Karpas-422 (cell line): ENCODE measurements around the gene RELL1. TPM values are rescaled to one million over a fixed set of nuclear protein-coding genes. Genes with fewer than 3 reads are reported as not detected.
A peak's percentile ranks its signal among the peaks of the same experiment; 100 is the strongest.

Experiments
- DNase-seq: peaks from one replicate; pipeline ENCODE4 v3.0.0-alpha.2; 2015
- H2AFZ ChIP-seq: fragments of 200-600 bp; sonication (generic); 2 replicates; pipeline ENCODE4 v1.6.1; 2014; ENCODE audit warnings: antibody characterized with exemption, low read length, mixed read lengths
- H3K27ac ChIP-seq: fragments of 200-600 bp; sonication (generic); 2 replicates; pipeline ENCODE4 v1.5.1; 2014; ENCODE audit warnings: mild to moderate bottlenecking, low read length, moderate library complexity
- H3K27me3 ChIP-seq: fragments of 200-600 bp; sonication (generic); 2 replicates; pipeline ENCODE4 v1.6.1; 2014; ENCODE audit warnings: low read length, mixed read lengths
- H3K36me3 ChIP-seq: fragments of 200-600 bp; sonication (generic); 2 replicates; pipeline ENCODE4 v1.6.1; 2014; ENCODE audit warnings: low read length, mixed read lengths; ENCODE audit not compliant: insufficient read depth
- H3K4me1 ChIP-seq: fragments of 200-600 bp; sonication (generic); 2 replicates; pipeline ENCODE4 v1.6.1; 2014; ENCODE audit warnings: mild to moderate bottlenecking, low read length, mixed read lengths
- H3K4me2 ChIP-seq: fragments of 200-600 bp; sonication (generic); 2 replicates; pipeline ENCODE4 v1.6.1; 2014; ENCODE audit warnings: low read length, low read depth, mild to moderate bottlenecking; ENCODE audit not compliant: poor library complexity, severe bottlenecking
- H3K4me3 ChIP-seq: fragments of 200-600 bp; sonication (generic); 2 replicates; pipeline ENCODE4 v1.5.1; 2014; ENCODE audit warnings: mild to moderate bottlenecking, antibody characterized with exemption, low read length, mixed read lengths
- H3K79me2 ChIP-seq: fragments of 200-600 bp; sonication (generic); 2 replicates; pipeline ENCODE4 v1.6.1; 2014; ENCODE audit warnings: mild to moderate bottlenecking, low read length, mixed read lengths
- H3K9ac ChIP-seq: fragments of 200-600 bp; sonication (generic); 2 replicates; pipeline ENCODE4 v1.6.0; 2014; ENCODE audit warnings: low read length
- H3K9me2 ChIP-seq: fragments of 200-600 bp; sonication (generic), shearing (Covaris generic); replicated peaks from 2 replicates; pipeline ENCODE4 v1.6.0; 2014; ENCODE audit warnings: mild to moderate bottlenecking, low read length, moderate library complexity; ENCODE audit not compliant: insufficient read depth
- H3K9me3 ChIP-seq: fragments of 300-700, 200-600 bp; sonication (generic); 2 replicates; pipeline ENCODE4 v1.6.1; 2014; ENCODE audit warnings: low read length, mixed read lengths
- H4K20me1 ChIP-seq: fragments of 200-600 bp; sonication (generic); 2 replicates; pipeline ENCODE4 v1.6.1; 2014; ENCODE audit warnings: mild to moderate bottlenecking, antibody characterized with exemption, low read length, low read depth; ENCODE audit not compliant: insufficient read depth
- total RNA-seq: library from RNA; depleted of rRNA; stranded (reverse); fragments of >200 nt; shearing (Covaris generic); gene quantifications from 2 replicates; pipeline ENCODE4 v1.2.3, GENCODE V29; 2014; ENCODE audit warnings: low replicate concordance; rRNA removed

The RELL1 gene
- 0.60 and 1.0 TPM in 2 replicates for total RNA-seq

GRCh38 chr4:37686373-37687193, at the start of gene RELL1:
Gene RELL1 (minus strand): TSS chr4:37686376. CDS start chr4:37686287, 89 bp downstream.
- Histone ChIP-seq H2AFZ (peak within 1 kb of the TSS; percentile 80), H3K4me3 (peak within 1 kb of the TSS; percentile 71), H3K4me2 (peak within 1 kb of the TSS; percentile 82), H3K9me2 (no peaks in the 10 kb centered on the region), H3K27me3 (no peaks in the 10 kb centered on the region), H4K20me1 (no peaks in the 10 kb centered on the region), H3K79me2 (no peaks in the 10 kb centered on the region), H3K9me3 (no peaks in the 10 kb centered on the region), H3K9ac (peak within 1 kb of the TSS; percentile 70), H3K4me1 (peaks cover 23% of the 10 kb centered on the region), H3K36me3 (no peaks in the 10 kb centered on the region), H3K27ac (no peak within 1 kb of the TSS)
- DNase-seq = peak; percentile 99

GRCh38 chr4:37735578-37735977, 49.4 kb upstream of the RELL1 start:
- Histone ChIP-seq H3K36me3 (no peaks in the 10 kb centered on the region), H4K20me1 (no peaks in the 10 kb centered on the region), H3K9ac (no peak overlapping the region), H3K27me3 (no peaks in the 10 kb centered on the region), H3K79me2 (no peaks in the 10 kb centered on the region), H3K4me1 (no peaks in the 10 kb centered on the region), H2AFZ (no peak overlapping the region), H3K9me3 (no peaks in the 10 kb centered on the region), H3K9me2 (no peaks in the 10 kb centered on the region), H3K27ac (no peak overlapping the region), H3K4me2 (no peak overlapping the region), H3K4me3 (no peak overlapping the region)
- DNase-seq = no peak

- Histone ChIP-seq H3K79me2 (no peaks in the 10 kb centered on the region), H3K27ac (no peak overlapping the region), H3K4me3 (no peak overlapping the region), H3K27me3 (no peaks in the 10 kb centered on the region), H3K36me3 (no peaks in the 10 kb centered on the region), H3K9me2 (no peaks in the 10 kb centered on the region), H3K4me2 (no peak overlapping the region), H3K9ac (no peak overlapping the region), H3K9me3 (no peaks in the 10 kb centered on the region), H4K20me1 (no peaks in the 10 kb centered on the region), H2AFZ (no peak overlapping the region), H3K4me1 (no peaks in the 10 kb centered on the region)
- no peak for DNase-seq
These were observed 48.8 kb upstream of the RELL1 start for GRCh38 chr4:37734989-37735388.

- Histone ChIP-seq H3K27me3 (no peaks in the 10 kb centered on the region), H4K20me1 (no peaks in the 10 kb centered on the region), H3K36me3 (no peaks in the 10 kb centered on the region), H3K27ac (no peak overlapping the region), H3K9ac (no peak overlapping the region), H3K4me3 (no peak overlapping the region), H2AFZ (no peak overlapping the region), H3K79me2 (no peaks in the 10 kb centered on the region), H3K4me2 (no peak overlapping the region), H3K4me1 (no peaks in the 10 kb centered on the region), H3K9me2 (no peaks in the 10 kb centered on the region), H3K9me3 (no peaks in the 10 kb centered on the region)
- no peak for DNase-seq
These were observed 47.2 kb upstream of the RELL1 start for GRCh38 chr4:37733240-37733867.

- Histone ChIP-seq H3K9me3 (no peaks in the 10 kb centered on the region), H2AFZ (no peak overlapping the region), H3K36me3 (no peaks in the 10 kb centered on the region), H3K79me2 (no peaks in the 10 kb centered on the region), H3K27ac (no peak overlapping the region), H4K20me1 (no peaks in the 10 kb centered on the region), H3K9ac (no peak overlapping the region), H3K9me2 (no peaks in the 10 kb centered on the region), H3K4me3 (no peak overlapping the region), H3K4me1 (no peaks in the 10 kb centered on the region), H3K27me3 (no peaks in the 10 kb centered on the region), H3K4me2 (no peak overlapping the region)
- DNase-seq = no peak
These were observed 46.5 kb upstream of the RELL1 start for GRCh38 chr4:37732526-37733186.

GRCh38 chr4:37729649-37730004, 43.5 kb upstream of the RELL1 start:
- no peak overlapping the region for H3K4me3 ChIP-seq
- no peak overlapping the region for H3K9ac ChIP-seq
- H4K20me1 ChIP-seq = no peaks in the 10 kb centered on the region
- H3K27me3 ChIP-seq = no peaks in the 10 kb centered on the region
- no peaks in the 10 kb centered on the region for H3K4me1 ChIP-seq
- no peaks in the 10 kb centered on the region for H3K36me3 ChIP-seq
- no peaks in the 10 kb centered on the region for H3K9me3 ChIP-seq
- no peak overlapping the region for H2AFZ ChIP-seq
- no peaks in the 10 kb centered on the region for H3K79me2 ChIP-seq
- H3K4me2 ChIP-seq = no peak overlapping the region
- H3K27ac ChIP-seq = no peak overlapping the region
- H3K9me2 ChIP-seq = no peaks in the 10 kb centered on the region
- no peak for DNase-seq

GRCh38 chr4:37728064-37728463, 41.9 kb upstream of the RELL1 start:
- Histone ChIP-seq H3K4me1 (no peaks in the 10 kb centered on the region), H2AFZ (no peak overlapping the region), H4K20me1 (no peaks in the 10 kb centered on the region), H3K27ac (no peak overlapping the region), H3K27me3 (no peaks in the 10 kb centered on the region), H3K9me2 (no peaks in the 10 kb centered on the region), H3K9me3 (no peaks in the 10 kb centered on the region), H3K36me3 (no peaks in the 10 kb centered on the region), H3K4me2 (no peak overlapping the region), H3K79me2 (no peaks in the 10 kb centered on the region), H3K4me3 (no peak overlapping the region), H3K9ac (no peak overlapping the region)
- DNase-seq = no peak

- Histone ChIP-seq H2AFZ (no peak overlapping the region), H3K27ac (no peak overlapping the region), H3K9me2 (no peaks in the 10 kb centered on the region), H3K4me2 (no peak overlapping the region), H3K36me3 (no peaks in the 10 kb centered on the region), H4K20me1 (no peaks in the 10 kb centered on the region), H3K9me3 (no peaks in the 10 kb centered on the region), H3K4me3 (no peak overlapping the region), H3K27me3 (no peaks in the 10 kb centered on the region), H3K4me1 (no peaks in the 10 kb centered on the region), H3K9ac (no peak overlapping the region), H3K79me2 (no peaks in the 10 kb centered on the region)
- no peak for DNase-seq
These were observed 41.5 kb upstream of the RELL1 start for GRCh38 chr4:37727635-37728034.
